Suprapubic skin (tissue), 4 donors: Measurements from ENCODE around the gene L3MBTL4. TPM values are rescaled to one million over a fixed set of nuclear protein-coding genes. Genes with fewer than 3 reads are reported as not detected.

Source experiments
- DNase-seq, 2 donors: peaks; one replicate each; pipeline ENCODE4 v3.0.0-alpha.2; 2019; ENCODE audit warnings: low spot score in 2 of 2
- H3K27ac ChIP-seq: fragments of 200-600 bp; sonication (generic); one replicate; pipeline ENCODE4 v1.5.1; 2019
- H3K27me3 ChIP-seq: fragments of 200-600 bp; sonication (generic); one replicate; pipeline ENCODE4 v1.5.1; 2019
- H3K36me3 ChIP-seq: fragments of 200-600 bp; sonication (generic); one replicate; pipeline ENCODE4 v1.5.1; 2019
- H3K4me1 ChIP-seq: fragments of 200-600 bp; sonication (generic); one replicate; pipeline ENCODE4 v1.5.1; 2019
- H3K4me3 ChIP-seq: fragments of 200-600 bp; sonication (generic); one replicate; pipeline ENCODE4 v1.5.1; 2019; ENCODE audit warnings: mild to moderate bottlenecking
- H3K9me3 ChIP-seq: fragments of 200-600 bp; sonication (generic); one replicate; pipeline ENCODE4 v1.5.1; 2019
- CTCF ChIP-seq, 2 donors: fragments of 200-600 bp in 1 of 2; fragments of 450-650 bp in 1 of 2; sonication (generic) in 1 of 2; IDR thresholded peaks; one replicate each; pipeline ENCODE4 v1.5.1; 2016 to 2019; ENCODE audit warnings: antibody characterized with exemption in 2 of 2, mild to moderate bottlenecking in 1 of 2, moderate library complexity in 1 of 2
- EP300 ChIP-seq: sonication (generic); formaldehyde crosslinking; IDR thresholded peaks from one replicate; pipeline ENCODE4 v1.6.1; 2017; ENCODE audit warnings: antibody characterized with exemption
- POLR2A ChIP-seq, 2 donors: fragments of 450-650 bp; IDR thresholded peaks; one replicate each; pipeline ENCODE4 v1.6.1; 2017; ENCODE audit warnings: antibody characterized with exemption in 2 of 2, mild to moderate bottlenecking in 2 of 2, moderate library complexity in 2 of 2
- POLR2AphosphoS5 ChIP-seq, 3 donors: sonication (generic); formaldehyde crosslinking; IDR thresholded peaks; one replicate each; pipeline ENCODE4 v1.6.1; 2017; ENCODE audit warnings: antibody characterized with exemption in 3 of 3
- WGBS: methylation state at CpG from one replicate; pipeline ENCODE4 v1.1.5; 2018; 5-methylcytosine and 5-hydroxymethylcytosine counted together
- total RNA-seq, 4 donors: library from RNA; depleted of rRNA; stranded (reverse); fragments of >200 nt; gene quantifications; one replicate each; pipeline ENCODE4 v1.1.0, GENCODE V29; 2016

The L3MBTL4 gene
- total RNA-seq, 4 donors from 2014 or later, result 11.9 to 29.9 (median 14.4) TPM

GRCh38 chr18:6437937-6438818 lies 23.5 kb upstream of the L3MBTL4 start:
- WGBS, result 87% methylated on average over 13 of the region's 13 CpGs
- no peak overlapping the region for H3K4me3 ChIP-seq
- H3K27me3 ChIP-seq, result no peaks in the 10 kb centered on the region
- H3K4me1 ChIP-seq, result no peaks in the 10 kb centered on the region
- no peak overlapping the region for H3K27ac ChIP-seq
- no peak for TF ChIP-seq POLR2AphosphoS5 (IDR thresholded peaks at IDR 0.05)
- TF ChIP-seq POLR2A (IDR thresholded peaks at IDR 0.05), result no peak
- TF ChIP-seq CTCF (IDR thresholded peaks at IDR 0.05), result no peak
- no peak for TF ChIP-seq EP300
- H3K9me3 ChIP-seq, result no peaks in the 10 kb centered on the region
- no peak for DNase-seq
- no peaks in the 10 kb centered on the region for H3K36me3 ChIP-seq

- no peak for DNase-seq
- Histone ChIP-seq H3K4me3 (no peak overlapping the region), H3K4me1 (no peaks in the 10 kb centered on the region), H3K27me3 (no peaks in the 10 kb centered on the region), H3K27ac (no peak overlapping the region), H3K36me3 (no peaks in the 10 kb centered on the region), H3K9me3 (no peaks in the 10 kb centered on the region)
- TF ChIP-seq CTCF (IDR thresholded peaks at IDR 0.05) (no peak), POLR2A (IDR thresholded peaks at IDR 0.05) (no peak), EP300 (no peak), POLR2AphosphoS5 (IDR thresholded peaks at IDR 0.05) (no peak)
- 34% methylated on average over 1 of the region's 1 CpG for WGBS
These were observed 21.0 kb upstream of the L3MBTL4 start for GRCh38 chr18:6435731-6436130.

- Histone ChIP-seq H3K9me3 (no peaks in the 10 kb centered on the region), H3K27ac (no peak overlapping the region), H3K4me3 (no peak overlapping the region), H3K4me1 (no peaks in the 10 kb centered on the region), H3K36me3 (no peaks in the 10 kb centered on the region), H3K27me3 (no peaks in the 10 kb centered on the region)
- TF ChIP-seq POLR2AphosphoS5 (IDR thresholded peaks at IDR 0.05) (no peak), CTCF (IDR thresholded peaks at IDR 0.05) (no peak), EP300 (no peak), POLR2A (IDR thresholded peaks at IDR 0.05) (no peak)
- DNase-seq, result no peak
- 56% methylated on average over 6 of the region's 6 CpGs for WGBS
These were observed 20.4 kb upstream of the L3MBTL4 start for GRCh38 chr18:6434987-6435709.

- no peak overlapping the region for H3K27ac ChIP-seq
These were observed 19.8 kb upstream of the L3MBTL4 start for GRCh38 chr18:6434481-6434880.

More at GRCh38 chr18:6434481-6434880, 19.8 kb upstream of the L3MBTL4 start:
- Histone ChIP-seq H3K36me3 (no peaks in the 10 kb centered on the region), H3K9me3 (no peaks in the 10 kb centered on the region), H3K4me1 (no peaks in the 10 kb centered on the region), H3K27me3 (no peaks in the 10 kb centered on the region), H3K4me3 (no peak overlapping the region)
- DNase-seq, result no peak
- TF ChIP-seq POLR2A (IDR thresholded peaks at IDR 0.05), result no peak
- no peak for TF ChIP-seq POLR2AphosphoS5 (IDR thresholded peaks at IDR 0.05)
- no peak for TF ChIP-seq CTCF (IDR thresholded peaks at IDR 0.05)
- no peak for TF ChIP-seq EP300
- WGBS, result 59% methylated on average over 5 of the region's 5 CpGs
